G401.6 (cell line): ENCODE results near the gene SPAG16.
"Not testable (repeated sequence)": the region's sequence is repeated elsewhere in the genome, so short reads cannot be mapped to it uniquely, and the experiment has no call there.

Experiments
- FAIRE-seq: peaks from 2 replicates; lab custom pipeline; 2012; peaks lifted over from hg19 to GRCh38; lab: Jason Lieb, UNC

The SPAG16 gene

GRCh38 chr2:214011676-214012075, 727.4 kb downstream of the SPAG16 start:
- FAIRE-seq, result no peak

GRCh38 chr2:214014551-214015220, 730.4 kb downstream of the SPAG16 start:
- no peak for FAIRE-seq

GRCh38 chr2:214019229-214019972, 735.1 kb downstream of the SPAG16 start:
- no peak for FAIRE-seq

GRCh38 chr2:214019973-214020345, 735.7 kb downstream of the SPAG16 start:
- no peak for FAIRE-seq

GRCh38 chr2:214029190-214029589, 744.9 kb downstream of the SPAG16 start:
- no peak for FAIRE-seq

- no peak for FAIRE-seq
Observed at GRCh38 chr2:214031566-214031965, 747.3 kb downstream of the SPAG16 start.

GRCh38 chr2:214034417-214034816, 750.2 kb downstream of the SPAG16 start:
- FAIRE-seq, result no peak

- no peak for FAIRE-seq
Observed at GRCh38 chr2:214035091-214035852, 751.0 kb downstream of the SPAG16 start.

GRCh38 chr2:214035921-214036320, 751.7 kb downstream of the SPAG16 start:
- FAIRE-seq, result no peak

- FAIRE-seq, result no peak
Observed at GRCh38 chr2:214038186-214038585, 753.9 kb downstream of the SPAG16 start.

- FAIRE-seq, result no peak
Observed at GRCh38 chr2:214050731-214051130, 766.5 kb downstream of the SPAG16 start.

GRCh38 chr2:214051585-214051984, 767.3 kb downstream of the SPAG16 start:
- no peak for FAIRE-seq

- no peak for FAIRE-seq
Observed at GRCh38 chr2:214052235-214052634, 768.0 kb downstream of the SPAG16 start.

- FAIRE-seq, result no peak
Observed at GRCh38 chr2:214057986-214058385, 773.7 kb downstream of the SPAG16 start.

- not testable (repeated sequence) for FAIRE-seq
Observed at GRCh38 chr2:214062279-214062678, 778.0 kb downstream of the SPAG16 start.

GRCh38 chr2:214064471-214064870, 780.2 kb downstream of the SPAG16 start:
- no peak for FAIRE-seq

- no peak for FAIRE-seq
Observed at GRCh38 chr2:214066862-214067261, 782.6 kb downstream of the SPAG16 start.

GRCh38 chr2:214069254-214069653, 785.0 kb downstream of the SPAG16 start:
- FAIRE-seq, result no peak

GRCh38 chr2:214075456-214075855, 791.2 kb downstream of the SPAG16 start:
- FAIRE-seq, result no peak

GRCh38 chr2:214076527-214076926, 792.3 kb downstream of the SPAG16 start:
- FAIRE-seq, result no peak

- no peak for FAIRE-seq
Observed at GRCh38 chr2:214077727-214078126, 793.5 kb downstream of the SPAG16 start.

GRCh38 chr2:214079032-214079431, 794.8 kb downstream of the SPAG16 start:
- no peak for FAIRE-seq

- FAIRE-seq, result no peak
Observed at GRCh38 chr2:214088536-214088935, 804.3 kb downstream of the SPAG16 start.
